Fibroblast of pulmonary artery (primary cell): Measurements from ENCODE around the gene TSPAN19.
"Not testable (repeated sequence)": the region's sequence is repeated elsewhere in the genome, so short reads cannot be mapped to it uniquely, and the experiment has no call there.

Experiments used
- DNase-seq: peaks from one replicate; pipeline ENCODE4 v3.0.0-alpha.2; 2010; ENCODE audit warnings: low read depth
- H3K4me3 ChIP-seq: replicated peaks from 2 replicates; pipeline ENCODE4 v1.5.1; 2011; ENCODE audit warnings: low read depth, mild to moderate bottlenecking, control low read depth, low read length, moderate library complexity
- CTCF ChIP-seq: IDR thresholded peaks from 2 replicates; pipeline ENCODE4 v1.5.1; 2011; ENCODE audit warnings: mild to moderate bottlenecking, control low read depth, low read length, inconsistent platforms; ENCODE audit errors: missing control alignments

TSPAN19 gene

GRCh38 chr12:85018098-85018497 is 18.0 kb downstream of the TSPAN19 start:
- H3K4me3 ChIP-seq, result no peak overlapping the region
- no peak for DNase-seq
- TF ChIP-seq CTCF, result no peak

- DNase-seq, result no peak
- no peak for TF ChIP-seq CTCF
- no peak overlapping the region for H3K4me3 ChIP-seq
Measured at GRCh38 chr12:85017618-85018017, 18.5 kb downstream of the TSPAN19 start.

DNA sequence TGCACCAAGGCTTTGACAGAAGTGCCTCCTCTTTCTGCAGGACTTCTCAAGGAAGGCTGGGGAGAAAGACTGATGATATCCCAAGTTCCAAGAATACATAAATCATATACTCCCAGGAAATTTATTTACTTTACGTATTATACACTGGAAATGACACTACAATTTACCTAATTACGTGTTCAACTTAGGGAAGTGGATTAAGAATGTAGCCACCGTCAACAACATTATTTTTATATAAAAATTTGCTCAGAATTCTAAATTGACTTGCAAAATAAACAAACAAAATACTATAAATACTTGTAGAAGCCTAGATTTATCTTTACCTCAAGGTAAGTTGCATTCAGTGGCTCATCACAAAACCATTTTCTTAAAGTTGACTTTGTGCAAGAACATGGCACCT is 18.9 kb downstream of the TSPAN19 start:
- H3K4me3 ChIP-seq, result no peak overlapping the region
- no peak for DNase-seq
- TF ChIP-seq CTCF, result no peak

GRCh38 chr12:85016413-85016812 is 19.7 kb downstream of the TSPAN19 start:
- H3K4me3 ChIP-seq, result no peak overlapping the region
- no peak for TF ChIP-seq CTCF
- peak; percentile 97 for DNase-seq

DNA sequence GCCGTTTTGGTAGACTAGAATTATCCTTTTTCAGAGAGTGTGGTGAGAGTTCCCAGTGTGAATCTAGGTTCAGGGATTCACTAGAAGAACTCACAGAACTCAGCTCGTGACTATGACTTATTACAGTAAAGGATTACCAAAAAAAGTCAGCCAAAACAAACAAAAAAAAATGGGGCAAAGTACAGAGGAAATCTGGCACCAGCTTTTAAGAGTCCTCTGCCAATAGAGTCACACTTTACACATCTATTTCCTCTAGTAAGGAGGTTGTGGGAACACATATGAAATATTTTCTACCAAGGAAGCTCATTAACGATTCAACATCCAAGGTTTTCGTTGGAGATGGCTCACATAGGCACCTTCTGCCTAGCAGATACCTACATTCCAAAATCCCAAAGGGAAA is 28.2 kb downstream of the TSPAN19 start:
- peak; percentile 73 for DNase-seq
- no peak overlapping the region for H3K4me3 ChIP-seq
- TF ChIP-seq CTCF, result no peak

GRCh38 chr12:85006206-85006605 is 29.9 kb downstream of the TSPAN19 start:
- no peak for TF ChIP-seq CTCF
- no peak for DNase-seq
- H3K4me3 ChIP-seq, result no peak overlapping the region

- no peak for DNase-seq
- H3K4me3 ChIP-seq, result no peak overlapping the region
- TF ChIP-seq CTCF, result no peak
Measured at GRCh38 chr12:85005615-85006014, 30.5 kb downstream of the TSPAN19 start.

DNA sequence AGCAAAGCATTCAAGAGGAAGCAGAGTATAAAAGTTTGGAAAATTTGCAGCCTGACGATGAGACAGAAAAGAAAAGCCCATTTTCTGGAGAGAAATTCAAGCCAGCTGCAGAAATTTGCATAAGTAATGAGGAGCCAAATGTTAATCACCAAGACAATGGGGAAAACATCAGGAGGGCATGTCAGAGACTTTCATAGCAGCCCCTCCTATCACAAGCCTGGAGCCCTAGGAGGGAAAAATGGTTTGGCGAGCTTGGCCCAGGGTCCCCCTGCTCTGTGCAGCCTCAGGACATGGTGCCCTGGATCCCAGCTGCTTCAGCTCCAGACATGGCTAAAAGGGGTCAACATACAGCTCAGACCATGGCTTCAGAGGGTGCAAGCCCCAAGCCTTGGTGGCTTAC is 31.0 kb downstream of the TSPAN19 start:
- not testable (repeated sequence) for H3K4me3 ChIP-seq, DNase-seq
